Activated CD8-positive, alpha-beta memory T cell treated with anti-CD3 and anti-CD28 coated beads, Interleukin-2, amount 50 U/mL, for 4 hours (primary cell): ENCODE data around the gene GET3.

Experiments used
- DNase-seq: peaks from one replicate; pipeline ENCODE4 v3.0.0-alpha.2; 2020

Gene GET3

DNA sequence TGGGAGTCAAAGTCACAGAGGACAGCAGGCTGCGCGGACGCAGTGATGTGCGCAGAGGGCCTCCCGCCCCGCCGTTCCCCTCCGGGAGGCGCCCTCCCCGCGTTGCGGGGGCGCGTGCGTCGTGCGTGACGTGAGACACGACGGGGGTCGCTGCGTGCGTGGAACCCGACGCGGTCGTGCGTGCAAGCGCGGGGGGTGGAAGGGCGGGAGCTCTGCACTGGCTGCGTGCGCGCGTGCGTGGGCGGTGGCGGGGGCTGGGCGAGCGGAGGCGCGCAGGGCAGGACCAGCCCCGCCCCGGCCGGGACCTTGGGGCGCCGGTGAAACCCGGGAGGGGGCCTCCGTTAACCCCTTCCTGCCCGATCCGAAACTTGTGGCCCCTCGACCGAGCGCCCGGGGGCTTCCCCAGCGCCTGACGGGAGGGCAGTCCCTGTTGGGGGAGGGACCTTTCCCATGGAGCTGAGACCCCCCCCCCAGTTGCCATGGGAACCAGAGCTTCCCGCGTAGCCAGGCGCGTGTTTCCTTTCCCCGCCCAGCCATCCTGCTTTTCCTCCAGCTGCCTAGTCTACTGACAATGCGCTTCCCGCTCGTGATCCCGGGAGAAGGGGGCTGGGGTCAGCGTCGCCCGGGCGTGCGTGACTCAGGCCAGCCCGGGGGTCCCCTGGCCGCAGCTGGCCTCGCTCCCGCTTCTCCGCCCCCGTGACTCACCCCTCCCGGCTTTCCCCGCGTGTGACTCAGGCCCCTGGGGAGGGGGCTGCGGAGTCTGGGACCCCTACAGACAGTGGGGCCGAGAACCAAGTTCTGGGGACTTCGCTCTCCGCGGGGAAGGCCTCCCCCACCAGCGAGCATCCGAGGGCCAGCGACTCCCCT is 45.4 kb downstream of the GET3 start:
- peak; percentile 95 for DNase-seq

DNA sequence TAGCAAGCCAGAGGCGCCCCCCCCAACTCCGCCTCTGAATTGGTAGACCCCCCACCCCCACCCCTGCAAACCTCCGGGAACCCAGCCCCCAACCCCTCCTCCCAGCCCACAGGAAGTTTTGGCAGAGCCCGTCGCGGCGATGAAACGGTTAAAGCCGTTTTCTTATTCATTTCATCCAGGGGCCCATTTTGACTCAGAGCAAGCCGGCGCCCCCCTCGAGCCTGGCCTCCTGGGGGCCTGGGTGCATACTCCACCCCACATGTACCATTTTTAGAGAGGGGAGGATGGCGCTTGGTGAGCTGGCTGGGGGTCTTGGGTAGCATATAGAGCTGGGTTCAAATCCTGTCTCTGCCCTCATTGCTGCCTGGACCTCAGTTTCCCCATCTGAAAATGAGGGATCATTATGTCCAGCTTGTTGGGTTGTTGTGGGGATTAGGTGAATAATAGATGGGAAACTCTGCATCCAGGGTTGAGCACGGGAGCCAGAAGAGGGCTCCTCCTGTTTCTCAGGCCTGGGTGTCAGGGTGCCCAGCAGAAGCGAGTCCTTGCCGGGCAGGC is 46.1 kb downstream of the GET3 start:
- no peak for DNase-seq

DNA sequence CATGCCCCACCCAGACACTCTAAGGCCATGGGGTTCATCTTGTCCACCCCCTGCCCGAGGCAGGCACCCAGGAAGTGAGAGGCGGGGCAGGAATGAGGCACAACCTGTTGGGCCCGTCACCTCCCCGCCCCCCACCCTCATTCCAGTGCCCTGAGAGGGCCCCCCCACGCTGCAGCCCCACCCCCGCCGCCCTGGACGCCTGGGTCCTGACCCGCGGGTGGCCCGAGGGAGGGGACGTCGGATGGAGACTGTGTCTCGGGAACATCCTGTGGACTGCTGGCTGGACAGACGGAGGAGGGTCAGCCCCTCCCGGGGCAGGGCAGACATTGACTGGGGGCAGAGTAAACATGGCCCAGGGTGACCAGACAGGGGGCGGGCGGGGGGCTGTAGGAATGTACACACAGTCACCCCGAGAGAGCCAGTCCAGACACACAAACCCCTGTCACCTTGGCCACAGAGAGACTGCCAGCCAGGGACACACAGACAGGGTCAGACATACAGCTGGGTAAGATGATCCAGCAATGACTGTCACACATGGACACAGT is 46.6 kb downstream of the GET3 start:
- DNase-seq: no peak

DNA sequence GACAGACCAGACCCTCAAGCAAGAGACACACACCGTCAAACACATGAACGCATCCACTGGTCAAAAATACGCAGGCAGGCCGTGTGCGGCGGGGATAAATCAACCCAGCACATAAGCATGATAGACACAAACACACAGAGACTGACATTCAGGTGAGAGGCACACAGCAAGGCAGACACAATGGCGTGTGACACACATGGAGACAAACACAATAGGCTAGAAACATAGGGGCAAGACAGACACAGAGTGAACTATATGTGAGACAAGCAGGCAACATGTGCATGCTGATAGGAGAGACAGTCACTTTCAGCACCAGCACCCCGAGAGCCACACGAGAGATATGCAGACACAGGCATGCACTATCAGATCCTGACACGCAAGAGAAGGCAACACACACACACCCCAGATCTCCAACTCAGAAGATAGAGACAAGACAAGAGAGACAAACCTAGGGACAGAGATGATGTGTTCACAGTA is 47.1 kb downstream of the GET3 start:
- no peak for DNase-seq

DNA sequence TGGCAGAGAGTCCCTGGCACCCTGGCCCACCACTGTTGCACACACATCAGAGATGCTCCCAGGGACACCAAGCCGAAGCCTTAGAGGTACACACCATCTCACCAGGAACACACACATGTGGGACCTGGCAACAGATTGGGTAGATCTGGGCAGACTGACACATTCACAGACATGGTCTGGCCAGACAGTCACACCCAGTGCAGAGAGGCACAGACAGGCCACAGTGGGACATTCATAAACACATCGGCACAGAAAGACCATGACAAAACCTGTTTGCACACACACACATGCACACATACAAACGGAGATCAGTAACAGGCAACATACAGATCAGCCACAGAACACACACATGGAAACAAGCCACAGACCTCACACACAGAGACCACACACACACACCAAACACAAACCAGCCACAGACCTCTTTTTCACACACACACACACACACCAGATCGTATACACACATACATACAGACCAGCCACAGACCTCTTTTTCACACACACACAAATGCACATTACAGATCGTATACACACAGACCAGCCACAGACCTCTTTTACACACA is 47.7 kb downstream of the GET3 start:
- no peak for DNase-seq

DNA sequence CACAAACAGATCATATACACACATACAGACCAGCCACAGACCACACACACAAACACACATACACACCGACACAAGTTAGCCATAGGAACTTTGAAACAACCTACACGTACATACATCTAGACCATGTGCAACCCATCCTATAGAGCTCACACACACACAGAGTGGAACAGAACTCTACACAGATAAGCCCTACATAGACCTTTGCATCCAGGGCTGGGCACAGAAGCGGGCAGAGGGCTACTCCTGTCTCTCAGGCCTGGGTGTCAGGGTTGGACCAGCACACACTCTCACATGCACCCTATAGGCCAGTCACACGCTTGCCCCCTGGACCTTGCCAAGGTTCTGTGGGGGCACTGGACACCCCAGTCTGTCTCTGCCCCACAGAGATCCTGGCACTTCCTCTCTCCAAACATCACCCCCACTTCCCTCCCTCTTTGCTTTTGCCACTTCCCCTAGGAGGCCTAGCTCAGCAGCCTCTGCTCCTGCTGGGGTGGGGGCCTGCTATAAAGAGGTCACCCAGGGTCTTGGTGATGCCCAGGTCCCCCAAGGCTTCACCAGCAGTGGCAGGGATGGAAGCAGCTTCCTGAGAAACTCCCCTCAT is 48.2 kb downstream of the GET3 start:
- DNase-seq: no peak

DNA sequence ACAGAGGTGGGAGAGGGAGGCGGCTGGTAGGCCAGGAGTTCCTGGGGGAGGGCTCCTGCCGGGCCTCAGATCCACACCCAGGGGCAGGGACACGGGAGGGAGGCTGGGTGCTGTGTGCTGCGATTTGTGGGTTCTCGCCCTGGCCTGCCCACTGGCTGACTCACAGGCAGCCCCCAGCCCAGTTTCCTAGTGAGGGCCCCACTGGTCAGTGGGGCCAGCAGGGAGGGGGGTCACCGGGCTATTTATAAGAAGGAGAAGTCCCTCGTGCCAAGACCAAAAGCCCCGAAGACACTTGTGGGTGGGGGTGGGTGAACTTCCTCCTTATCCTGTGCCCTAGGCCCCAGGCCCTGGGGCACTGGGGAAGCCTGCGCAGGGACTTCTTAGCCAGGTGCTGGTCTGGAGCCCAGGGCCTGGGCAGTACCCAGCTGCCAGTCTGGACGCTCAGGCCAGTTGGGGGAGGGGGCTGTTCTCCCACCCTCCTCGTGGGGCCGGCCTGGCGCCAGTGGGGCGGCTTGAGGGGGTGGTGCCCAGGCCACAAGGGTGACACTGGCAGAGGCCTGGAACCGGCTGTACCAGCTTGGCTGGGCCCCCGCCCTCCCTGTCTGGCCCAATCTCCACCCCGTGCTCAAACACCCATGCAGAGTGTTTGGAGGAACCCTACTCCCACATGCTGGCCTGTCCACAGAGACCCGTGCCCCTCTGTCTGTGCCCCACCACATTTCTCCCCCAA is 49.0 kb downstream of the GET3 start:
- no peak for DNase-seq

DNA sequence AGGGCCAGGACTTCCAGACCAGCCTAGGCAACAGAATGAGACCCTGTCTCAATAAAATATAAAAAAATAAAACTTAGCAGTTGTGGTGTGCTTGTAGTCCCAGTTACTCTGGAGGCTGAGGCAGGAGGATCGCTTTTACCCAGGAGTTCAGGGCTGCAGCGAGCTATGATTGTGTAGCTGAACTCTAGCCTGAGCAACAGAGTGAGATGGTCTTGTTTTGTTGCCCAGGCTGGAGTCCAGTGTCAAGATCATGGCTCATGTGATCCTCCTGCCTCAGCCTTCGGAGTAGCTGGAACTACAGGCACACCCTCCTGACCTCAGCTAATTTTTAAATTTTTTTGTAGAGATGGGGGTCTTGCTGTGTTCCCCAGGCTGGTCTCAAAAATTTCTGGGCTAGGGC is 49.7 kb downstream of the GET3 start:
- DNase-seq: no peak

DNA sequence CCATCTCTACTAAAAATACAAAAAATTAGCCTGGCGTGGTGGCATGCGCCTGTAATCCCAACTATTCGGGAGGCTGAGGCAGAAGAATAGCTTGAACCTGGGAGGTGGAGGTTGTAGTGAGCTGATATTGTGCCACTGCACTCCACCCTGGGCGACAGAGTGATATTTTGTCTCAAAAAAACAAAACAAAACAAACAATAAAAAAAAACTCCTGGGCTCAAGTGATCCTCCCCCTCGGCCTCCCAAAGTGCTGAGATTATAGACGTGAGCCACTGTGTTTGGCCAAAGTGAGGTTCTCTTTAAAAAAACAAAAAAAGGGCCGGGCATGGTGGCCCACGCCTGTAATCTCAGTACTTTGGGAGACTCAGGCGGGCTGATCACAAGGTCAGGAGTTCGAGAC is 50.2 kb downstream of the GET3 start:
- DNase-seq: no peak

DNA sequence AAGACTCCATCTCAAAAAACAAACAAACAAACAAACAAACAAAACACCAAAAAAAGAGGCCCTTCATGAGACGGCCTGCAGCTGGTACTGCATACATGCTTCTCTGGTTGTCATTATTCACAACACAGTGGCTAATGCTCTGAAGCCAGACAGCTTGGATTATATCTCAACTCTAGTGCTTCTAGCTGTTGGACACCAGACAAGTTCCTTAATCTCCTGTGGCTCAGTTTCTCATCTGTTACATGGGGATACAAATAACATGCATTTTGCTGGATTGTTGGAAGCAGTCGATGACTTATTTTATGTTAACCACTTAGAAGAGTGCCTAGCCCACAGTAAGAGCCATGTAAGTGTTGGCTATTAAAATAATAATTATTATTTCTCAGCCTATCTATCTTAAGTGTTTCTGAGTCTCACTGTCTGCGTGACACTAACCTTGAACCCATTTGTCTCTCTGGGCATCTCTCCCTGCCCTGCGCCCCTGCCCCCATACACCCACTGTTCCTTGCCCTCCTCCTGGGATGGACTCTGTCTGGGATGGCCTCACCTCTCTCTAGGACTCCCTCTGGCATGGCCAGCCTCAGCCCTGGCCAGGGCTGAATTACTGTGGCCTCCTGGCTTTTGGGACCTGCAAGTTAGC is 50.9 kb downstream of the GET3 start:
- DNase-seq: no peak

DNA sequence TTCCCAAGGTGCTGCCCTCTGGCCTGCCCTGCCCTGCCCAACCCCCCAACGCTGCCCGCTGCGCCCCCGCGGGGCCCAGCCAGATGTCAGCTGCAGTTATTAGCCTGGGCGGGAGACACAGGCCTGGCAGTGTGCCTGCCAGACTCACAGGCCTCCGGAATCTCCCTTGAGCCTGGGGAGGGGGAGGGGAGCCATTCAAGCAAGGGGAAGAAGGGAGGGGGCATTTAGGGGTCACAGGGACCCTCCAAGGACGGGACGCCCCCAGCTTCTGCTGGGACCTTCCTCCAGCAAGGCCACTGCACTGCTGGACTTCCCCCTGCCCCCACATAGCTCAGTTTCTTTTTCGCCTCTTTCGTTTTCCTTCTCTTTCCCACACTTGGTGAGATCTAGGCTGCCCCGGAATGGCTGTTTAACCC is 51.4 kb downstream of the GET3 start:
- no peak for DNase-seq

DNA sequence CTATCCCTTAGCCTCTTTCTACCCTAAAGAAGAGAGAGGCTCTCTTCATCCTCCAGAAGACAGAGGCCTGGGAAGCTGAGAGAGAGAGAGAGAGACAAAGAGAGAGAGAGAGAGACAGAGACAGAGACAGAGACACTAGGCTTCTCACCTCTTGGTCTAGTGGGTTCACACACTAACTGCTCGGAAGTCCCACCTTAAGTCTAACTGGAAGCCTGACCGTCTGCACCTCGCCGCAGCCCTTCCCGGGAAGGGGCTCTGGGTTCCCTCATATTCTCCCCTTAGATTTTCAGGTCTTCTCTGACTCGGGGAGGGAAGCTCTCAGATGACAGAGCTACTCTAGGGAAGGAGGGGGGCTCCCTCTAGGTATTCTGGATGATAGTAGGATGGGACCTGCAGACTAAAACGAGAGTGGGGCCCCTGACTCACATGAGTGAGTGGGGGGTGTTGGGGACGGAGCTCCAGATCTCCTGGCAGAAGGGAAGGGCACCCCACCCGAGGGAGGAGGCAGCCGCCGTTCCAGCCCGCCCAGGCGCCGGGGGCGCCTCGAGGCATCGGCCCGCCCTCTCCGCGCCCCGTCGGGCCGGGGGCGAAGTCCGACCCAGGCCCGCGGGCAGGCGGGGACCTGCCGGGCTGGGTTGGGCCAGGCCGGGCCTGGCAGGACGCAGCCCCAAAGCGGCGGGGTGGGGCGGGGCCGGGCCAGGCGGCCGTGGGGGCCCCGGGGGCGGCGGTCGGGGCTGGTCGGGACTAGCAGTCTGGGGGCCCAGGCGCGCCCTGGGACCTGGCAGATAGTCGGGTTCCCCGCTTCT is 52.0 kb downstream of the GET3 start:
- no peak for DNase-seq

DNA sequence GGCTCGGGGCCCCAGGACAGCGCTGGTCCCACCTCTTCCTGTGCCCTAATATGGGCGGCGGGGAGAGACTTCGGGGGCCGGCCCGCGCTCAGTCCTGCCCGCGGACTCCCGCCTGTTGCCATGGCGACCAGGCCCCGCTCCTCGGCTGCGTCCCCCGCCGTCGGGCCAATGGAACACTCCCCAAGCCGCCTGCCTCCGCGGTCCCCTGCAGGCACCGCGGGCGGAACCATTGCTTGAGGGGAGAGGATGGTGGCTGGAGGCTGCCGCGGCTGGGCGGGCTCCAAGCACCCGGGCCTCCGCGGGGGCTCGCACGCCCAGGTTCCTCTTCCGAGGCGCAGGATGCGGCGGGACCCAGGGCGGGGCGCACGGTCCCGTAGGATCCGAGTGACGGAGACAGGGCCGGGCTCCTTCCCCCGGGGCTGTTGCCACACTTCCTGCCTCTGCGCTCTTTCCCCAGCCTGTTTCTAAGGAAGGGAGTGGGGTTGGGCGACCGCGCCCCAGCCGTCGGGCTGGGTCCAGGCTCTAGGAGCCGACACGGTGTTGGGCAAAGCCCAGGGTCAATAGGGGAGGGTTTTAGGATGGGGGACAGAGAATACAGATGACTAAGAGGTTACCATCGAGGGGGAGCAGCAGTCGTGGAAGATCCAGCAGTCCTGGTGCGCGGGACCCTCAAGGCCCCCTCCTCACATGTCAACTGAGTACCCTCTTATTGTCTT is 52.8 kb downstream of the GET3 start:
- DNase-seq: peak; percentile 85

DNA sequence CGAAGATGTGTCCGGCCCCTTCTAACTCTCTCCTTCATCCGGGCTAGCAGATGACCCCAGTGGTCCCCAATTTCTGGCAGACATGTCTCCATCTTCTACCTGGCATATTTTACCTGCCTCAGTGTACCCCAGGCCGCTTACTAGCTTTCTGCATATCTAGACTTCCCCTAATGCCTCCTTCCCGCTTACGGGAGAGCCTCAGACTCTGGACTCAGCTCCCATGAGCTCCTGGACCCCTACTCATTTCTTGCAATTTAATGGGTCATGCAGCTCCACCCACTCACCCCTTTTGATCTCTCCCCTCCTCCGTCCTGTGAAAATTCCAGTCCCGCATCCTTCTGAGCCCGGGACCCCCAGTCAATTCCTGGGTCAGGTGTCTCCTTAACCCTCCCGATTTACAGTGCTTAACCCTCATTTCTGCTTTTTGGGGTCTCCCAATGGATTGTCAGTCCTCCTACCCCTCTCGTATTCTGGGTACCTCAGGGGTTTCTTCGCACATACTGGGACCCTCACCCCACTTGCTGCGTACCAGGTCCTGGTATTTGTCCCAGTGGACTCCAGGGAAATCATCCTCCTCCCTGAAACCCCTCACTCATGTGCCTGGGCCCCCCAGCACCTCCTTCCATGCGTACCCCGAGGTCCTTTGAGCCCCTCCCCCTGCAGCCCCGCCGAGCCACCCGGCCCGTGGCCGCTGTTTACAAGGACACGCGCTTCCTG is 53.5 kb downstream of the GET3 start:
- DNase-seq: no peak

DNA sequence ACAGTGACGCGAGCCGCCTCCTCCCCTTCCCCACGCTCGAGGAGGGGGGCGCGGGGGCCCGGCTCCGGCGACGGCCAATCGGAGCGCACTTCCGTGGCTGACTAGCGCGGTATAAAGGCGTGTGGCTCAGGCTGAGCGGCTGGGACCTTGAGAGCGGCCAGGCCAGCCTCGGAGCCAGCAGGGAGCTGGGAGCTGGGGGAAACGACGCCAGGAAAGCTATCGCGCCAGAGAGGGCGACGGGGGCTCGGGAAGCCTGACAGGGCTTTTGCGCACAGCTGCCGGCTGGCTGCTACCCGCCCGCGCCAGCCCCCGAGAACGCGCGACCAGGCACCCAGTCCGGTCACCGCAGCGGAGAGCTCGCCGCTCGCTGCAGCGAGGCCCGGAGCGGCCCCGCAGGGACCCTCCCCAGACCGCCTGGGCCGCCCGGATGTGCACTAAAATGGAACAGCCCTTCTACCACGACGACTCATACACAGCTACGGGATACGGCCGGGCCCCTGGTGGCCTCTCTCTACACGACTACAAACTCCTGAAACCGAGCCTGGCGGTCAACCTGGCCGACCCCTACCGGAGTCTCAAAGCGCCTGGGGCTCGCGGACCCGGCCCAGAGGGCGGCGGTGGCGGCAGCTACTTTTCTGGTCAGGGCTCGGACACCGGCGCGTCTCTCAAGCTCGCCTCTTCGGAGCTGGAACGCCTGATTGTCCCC is 54.2 kb downstream of the GET3 start, which contains the start of gene JUNB:
Gene JUNB (plus strand): TSS at position 142 of the 706 bp plus-strand sequence. CDS start 286 bp downstream, at position 428.
- peak; percentile 97 for DNase-seq

DNA sequence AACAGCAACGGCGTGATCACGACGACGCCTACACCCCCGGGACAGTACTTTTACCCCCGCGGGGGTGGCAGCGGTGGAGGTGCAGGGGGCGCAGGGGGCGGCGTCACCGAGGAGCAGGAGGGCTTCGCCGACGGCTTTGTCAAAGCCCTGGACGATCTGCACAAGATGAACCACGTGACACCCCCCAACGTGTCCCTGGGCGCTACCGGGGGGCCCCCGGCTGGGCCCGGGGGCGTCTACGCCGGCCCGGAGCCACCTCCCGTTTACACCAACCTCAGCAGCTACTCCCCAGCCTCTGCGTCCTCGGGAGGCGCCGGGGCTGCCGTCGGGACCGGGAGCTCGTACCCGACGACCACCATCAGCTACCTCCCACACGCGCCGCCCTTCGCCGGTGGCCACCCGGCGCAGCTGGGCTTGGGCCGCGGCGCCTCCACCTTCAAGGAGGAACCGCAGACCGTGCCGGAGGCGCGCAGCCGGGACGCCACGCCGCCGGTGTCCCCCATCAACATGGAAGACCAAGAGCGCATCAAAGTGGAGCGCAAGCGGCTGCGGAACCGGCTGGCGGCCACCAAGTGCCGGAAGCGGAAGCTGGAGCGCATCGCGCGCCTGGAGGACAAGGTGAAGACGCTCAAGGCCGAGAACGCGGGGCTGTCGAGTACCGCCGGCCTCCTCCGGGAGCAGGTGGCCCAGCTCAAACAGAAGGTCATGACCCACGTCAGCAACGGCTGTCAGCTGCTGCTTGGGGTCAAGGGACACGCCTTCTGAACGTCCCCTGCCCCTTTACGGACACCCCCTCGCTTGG is 55.0 kb downstream of the GET3 start:
- DNase-seq: peak; percentile 77

DNA sequence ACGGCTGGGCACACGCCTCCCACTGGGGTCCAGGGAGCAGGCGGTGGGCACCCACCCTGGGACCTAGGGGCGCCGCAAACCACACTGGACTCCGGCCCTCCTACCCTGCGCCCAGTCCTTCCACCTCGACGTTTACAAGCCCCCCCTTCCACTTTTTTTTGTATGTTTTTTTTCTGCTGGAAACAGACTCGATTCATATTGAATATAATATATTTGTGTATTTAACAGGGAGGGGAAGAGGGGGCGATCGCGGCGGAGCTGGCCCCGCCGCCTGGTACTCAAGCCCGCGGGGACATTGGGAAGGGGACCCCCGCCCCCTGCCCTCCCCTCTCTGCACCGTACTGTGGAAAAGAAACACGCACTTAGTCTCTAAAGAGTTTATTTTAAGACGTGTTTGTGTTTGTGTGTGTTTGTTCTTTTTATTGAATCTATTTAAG is 55.6 kb downstream of the GET3 start:
- no peak for DNase-seq
